ENCODE data around the gene ANO8.
A peak's percentile ranks its signal among the peaks of the same experiment; 100 is the strongest.

Gene ANO8

DNA sequence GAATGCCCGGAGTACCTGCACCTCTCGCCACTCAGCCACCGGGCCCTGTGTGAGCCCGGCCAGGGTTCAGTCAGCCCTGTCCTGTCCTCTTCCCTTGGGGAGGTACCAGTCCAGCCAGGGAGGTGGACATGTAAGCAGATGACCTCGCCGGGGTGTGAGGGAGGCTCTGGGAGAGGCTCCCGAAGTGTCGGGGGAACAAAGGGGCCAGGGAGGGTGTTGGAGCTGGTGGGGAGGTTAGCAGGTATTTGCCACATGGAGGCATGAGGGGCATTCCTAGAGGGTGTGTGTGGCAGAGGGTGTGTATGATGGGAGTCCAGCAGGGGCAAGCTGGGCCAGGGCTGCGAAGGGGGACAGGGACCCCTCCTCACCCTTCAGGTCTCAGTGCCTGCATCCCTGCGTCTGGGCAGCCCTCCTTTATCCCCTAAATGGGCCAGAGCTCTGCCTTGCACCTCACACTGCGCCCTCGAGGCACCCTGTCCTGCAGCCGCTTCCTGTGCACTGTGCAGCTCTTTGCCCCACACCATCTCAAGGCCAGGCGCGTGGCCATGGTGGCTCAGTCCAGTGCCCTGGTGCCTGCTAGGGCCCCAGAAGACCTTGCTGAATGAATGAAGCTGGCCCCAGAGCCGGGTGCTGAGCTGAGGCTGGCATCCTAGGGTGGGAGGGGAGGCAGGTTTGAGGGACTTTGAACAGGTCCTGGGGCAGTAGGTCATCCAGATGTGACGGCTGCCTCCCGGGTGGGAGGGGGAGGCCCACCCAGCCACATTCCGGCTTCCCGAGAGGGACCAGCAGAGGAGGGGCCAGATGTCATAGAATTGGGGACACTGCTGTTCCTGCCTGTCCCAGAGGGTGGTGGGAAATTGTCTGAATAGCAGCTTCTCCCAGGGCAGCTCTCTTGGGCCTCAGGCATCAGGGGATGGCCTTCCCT, 22.2 kb downstream of the ANO8 start:
- TF ChIP-seq, protein P1, sequence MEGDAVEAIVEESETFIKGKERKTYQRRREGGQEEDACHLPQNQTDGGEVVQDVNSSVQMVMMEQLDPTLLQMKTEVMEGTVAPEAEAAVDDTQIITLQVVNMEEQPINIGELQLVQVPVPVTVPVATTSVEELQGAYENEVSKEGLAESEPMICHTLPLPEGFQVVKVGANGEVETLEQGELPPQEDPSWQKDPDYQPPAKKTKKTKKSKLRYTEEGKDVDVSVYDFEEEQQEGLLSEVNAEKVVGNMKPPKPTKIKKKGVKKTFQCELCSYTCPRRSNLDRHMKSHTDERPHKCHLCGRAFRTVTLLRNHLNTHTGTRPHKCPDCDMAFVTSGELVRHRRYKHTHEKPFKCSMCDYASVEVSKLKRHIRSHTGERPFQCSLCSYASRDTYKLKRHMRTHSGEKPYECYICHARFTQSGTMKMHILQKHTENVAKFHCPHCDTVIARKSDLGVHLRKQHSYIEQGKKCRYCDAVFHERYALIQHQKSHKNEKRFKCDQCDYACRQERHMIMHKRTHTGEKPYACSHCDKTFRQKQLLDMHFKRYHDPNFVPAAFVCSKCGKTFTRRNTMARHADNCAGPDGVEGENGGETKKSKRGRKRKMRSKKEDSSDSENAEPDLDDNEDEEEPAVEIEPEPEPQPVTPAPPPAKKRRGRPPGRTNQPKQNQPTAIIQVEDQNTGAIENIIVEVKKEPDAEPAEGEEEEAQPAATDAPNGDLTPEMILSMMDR (IDR thresholded peaks at IDR 0.05; ENCODE audit: control extremely low read depth, extremely low read depth, low read depth, missing control alignments), result no peak
- DNase-seq (ENCODE audit: extremely low spot score), result no peak
- POLR2A ChIA-PET, result interaction anchor here (0.6 kb wide), 1 partner anchor 77 kb away, joined by 4 read pairs; no protein-coding TSS in a partner anchor
- CTCF ChIA-PET, result interaction anchor here (0.8 to 1.4 kb wide), 2 partner anchors 8 to 30 kb away, joined by 3 read pairs; no protein-coding TSS in a partner anchor

DNA sequence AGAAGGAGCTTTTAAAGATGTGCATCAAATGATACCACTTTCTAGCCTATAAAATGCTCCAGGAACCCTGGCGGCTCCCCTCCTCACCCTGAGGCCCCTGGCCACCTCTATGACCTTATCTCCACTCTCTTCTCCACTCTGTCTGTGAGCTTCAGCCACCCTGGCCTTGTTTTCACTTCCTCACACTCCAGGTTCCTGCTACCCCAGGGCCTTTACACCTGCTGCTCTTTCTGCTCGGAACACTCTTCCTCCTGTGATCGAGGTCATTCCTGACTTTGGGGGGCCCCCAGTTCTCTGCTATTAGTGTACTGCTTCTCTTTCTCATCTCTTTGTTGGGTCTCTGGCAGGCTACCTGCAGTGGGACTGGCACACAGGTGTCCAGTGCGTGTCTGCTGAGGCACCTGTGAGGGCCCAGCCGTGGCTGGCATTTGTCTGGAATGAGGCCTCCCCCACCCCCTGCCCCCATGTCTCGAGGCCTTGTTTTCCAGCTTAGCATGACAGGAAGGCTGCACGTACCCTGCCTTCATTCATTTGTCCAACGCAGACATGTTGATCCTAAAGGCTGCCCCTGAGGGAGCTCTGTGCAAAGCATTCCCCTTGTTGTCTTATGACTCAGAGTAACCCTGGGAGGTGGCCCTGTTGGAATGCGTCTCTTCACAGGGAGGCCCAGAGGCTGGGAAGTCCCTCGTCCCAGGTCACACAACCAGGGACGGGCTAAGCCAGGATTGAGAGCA, 23.0 kb downstream of the ANO8 start:
- DNase-seq (ENCODE audit: extremely low spot score), result no peak
- POLR2A ChIA-PET, result no interaction called here
- TF ChIP-seq, protein P1 (IDR thresholded peaks at IDR 0.05; ENCODE audit: control extremely low read depth, extremely low read depth, low read depth, missing control alignments), result no peak
- CTCF ChIA-PET, result interaction anchor here (1.2 kb wide), 1 partner anchor 51 kb away, joined by 3 read pairs; no protein-coding TSS in a partner anchor

DNA sequence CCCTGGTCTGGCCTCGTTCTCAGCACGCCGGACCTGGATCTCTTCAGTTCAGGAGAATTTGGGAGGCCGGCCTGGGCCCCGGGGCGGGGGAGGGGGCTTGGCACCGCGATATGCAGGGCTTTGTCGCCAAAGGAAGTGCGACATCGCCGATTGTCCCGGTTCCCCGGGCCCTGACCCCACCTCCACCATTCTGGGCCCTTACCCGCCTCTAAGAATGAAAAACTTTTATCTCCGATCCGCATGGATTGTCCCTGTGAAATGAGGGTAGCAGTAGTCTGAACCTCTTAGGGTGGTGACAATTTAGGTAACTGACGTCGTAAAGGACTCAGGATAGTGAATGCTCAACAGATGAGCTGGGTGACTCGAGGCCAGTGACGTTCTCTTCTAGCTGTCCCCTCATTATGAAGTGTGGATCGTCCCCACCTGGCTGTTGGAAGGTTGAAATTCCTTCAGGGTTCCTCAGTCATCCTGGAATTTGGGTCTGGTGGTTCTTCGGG, 24.6 kb downstream of the ANO8 start:
- CTCF ChIA-PET, result interaction anchor here (1.8 kb wide), 1 partner anchor 36 kb away, joined by 4 read pairs; no protein-coding TSS in a partner anchor
- POLR2A ChIA-PET, result no interaction called here
- TF ChIP-seq, protein P1 (IDR thresholded peaks at IDR 0.05; ENCODE audit: control extremely low read depth, extremely low read depth, low read depth, missing control alignments), result no peak
- no peak for DNase-seq (ENCODE audit: extremely low spot score)

DNA sequence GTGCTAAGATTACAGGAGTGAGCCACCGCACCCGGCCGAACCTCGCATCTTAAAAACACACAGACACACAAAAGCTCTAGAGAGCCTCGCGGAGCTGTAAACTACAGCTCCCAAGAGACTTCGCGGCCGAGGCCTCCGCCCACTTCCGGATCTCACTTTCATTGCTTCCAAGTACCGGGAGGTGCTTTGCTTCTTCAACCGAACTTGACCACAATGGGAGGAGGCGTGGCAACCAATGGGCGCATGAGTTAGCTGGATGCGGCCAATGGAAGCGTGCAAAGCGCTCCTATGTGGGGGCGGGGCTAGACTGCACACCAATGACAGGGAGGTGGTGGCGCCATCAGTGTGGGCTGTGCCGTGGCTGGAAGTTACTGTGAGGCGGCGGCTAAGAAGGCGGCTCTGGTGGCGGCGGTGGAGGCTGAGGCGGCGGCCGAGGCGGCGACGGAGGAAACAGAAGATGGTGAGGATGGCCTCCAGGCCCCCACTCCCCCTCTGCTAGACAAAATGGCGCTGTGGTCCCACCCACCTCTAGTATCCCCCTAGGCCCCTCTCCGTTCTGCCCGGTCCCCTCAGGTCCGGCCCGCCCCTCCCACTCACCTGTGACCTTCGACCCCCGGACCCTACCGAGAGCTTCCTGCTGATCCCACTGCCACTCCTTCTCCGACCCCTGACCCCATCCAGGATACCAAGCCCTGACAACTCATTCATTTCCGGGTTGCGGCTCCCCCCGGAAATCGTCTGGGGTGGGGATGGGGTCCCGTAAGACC, 25.3 kb downstream of the ANO8 start, which contains the start of gene DDA1:
DDA1 (plus strand) TSS at position 366 of the 767 bp plus-strand sequence; CDS start at position 458, 92 bp downstream.
- ChIA-PET CTCF (interaction anchor here (0.6 to 1.8 kb wide), 9 partner anchors 16 to 594 kb away, joined by 3 to 5 read pairs (median 3); partner anchors contain the start of gene BABAM1), POLR2A (interaction anchor here (0.6 to 1.2 kb wide), 7 partner anchors 12 to 972 kb away, joined by 3 to 6 read pairs (median 4); partner anchors contain the start of genes ANKLE1, BABAM1, BST2 and JUND)
- DNase-seq (ENCODE audit: extremely low spot score), result peak; percentile 98
- TF ChIP-seq, protein P1 (IDR thresholded peaks at IDR 0.05; ENCODE audit: control extremely low read depth, extremely low read depth, low read depth, missing control alignments), result no peak

DNA sequence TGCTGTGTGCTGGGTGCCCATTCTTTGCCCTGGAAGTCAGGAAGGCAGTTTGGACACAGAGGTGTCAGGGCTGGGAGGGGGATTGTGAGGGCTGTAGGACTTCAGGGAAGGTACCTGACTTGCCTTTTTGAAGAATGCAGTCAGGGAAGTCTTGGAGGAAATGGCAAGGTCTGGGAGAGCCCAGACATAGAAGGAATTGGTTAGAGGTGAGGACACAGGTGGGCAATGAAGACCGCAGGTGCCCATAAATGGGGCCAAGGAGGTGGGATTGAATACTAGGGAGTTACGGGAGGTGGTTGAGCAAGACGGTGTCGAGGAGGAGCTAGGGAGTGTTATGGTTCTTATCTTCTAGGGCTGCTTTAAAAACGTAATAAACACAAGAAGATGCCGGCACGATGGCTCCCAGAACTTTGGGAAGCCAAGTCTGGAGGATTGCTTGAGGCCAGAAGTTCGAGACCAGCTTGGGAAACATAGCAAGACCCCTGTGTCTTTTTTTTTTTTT, 26.7 kb downstream of the ANO8 start:
- CTCF ChIA-PET, result interaction anchor here (0.7 to 1.6 kb wide), 4 partner anchors 15 to 81 kb away, joined by 3 to 10 read pairs (median 4); no protein-coding TSS in a partner anchor
- POLR2A ChIA-PET, result no interaction called here
- TF ChIP-seq, protein P1 (IDR thresholded peaks at IDR 0.05; ENCODE audit: control extremely low read depth, extremely low read depth, low read depth, missing control alignments), result no peak
- no peak for DNase-seq (ENCODE audit: extremely low spot score)
